HepG2 (cell line): ENCODE results near the gene P2RX3. TPM values are rescaled to one million over a fixed set of nuclear protein-coding genes. Genes with fewer than 3 reads are reported as not detected.

Source experiments
- ERF ChIP-seq: IDR thresholded peaks from 2 replicates; pipeline ENCODE4 v1.6.1; 2018; ENCODE audit warnings: missing biosample characterization, missing genetic modification reagents
- GFI1 ChIP-seq: sonication (generic); formaldehyde crosslinking; IDR thresholded peaks from 2 replicates; pipeline ENCODE4 v1.5.0; 2020; ENCODE audit warnings: missing genetic modification reagents, mild to moderate bottlenecking, borderline replicate concordance
- KDM5B ChIP-seq: sonication (generic); formaldehyde crosslinking; IDR thresholded peaks from 2 replicates; pipeline ENCODE4 v1.4.0; 2020; ENCODE audit warnings: missing genetic modification reagents, mild to moderate bottlenecking, borderline replicate concordance
- LCORL ChIP-seq, 2 experiments: fragments of 450-650 bp in 1 of 2; sonication (generic) in 1 of 2; formaldehyde crosslinking in 1 of 2; IDR thresholded peaks; 2 replicates each; pipeline versions ENCODE4 v1.5.0 to v1.6.1; 2017 to 2020; ENCODE audit warnings: antibody characterized with exemption in 1 of 2, missing genetic modification reagents in 1 of 2
- REL ChIP-seq: sonication (generic); formaldehyde crosslinking; conservative IDR thresholded peaks from 2 replicates; pipeline ENCODE4 v1.8.0; 2022; ENCODE audit warnings: mild to moderate bottlenecking, missing genetic modification reagents, moderate library complexity
- TRIM24 ChIP-seq: sonication (generic); formaldehyde crosslinking; IDR thresholded peaks from 2 replicates; pipeline ENCODE4 v1.8.0; 2022; ENCODE audit warnings: mild to moderate bottlenecking, missing genetic modification reagents
- ZMYM4 ChIP-seq: sonication (generic); formaldehyde crosslinking; IDR thresholded peaks from 2 replicates; pipeline ENCODE4 v1.8.1; 2023; ENCODE audit warnings: mild to moderate bottlenecking, missing genetic modification reagents
- ZNF138 ChIP-seq: sonication (generic); formaldehyde crosslinking; IDR thresholded peaks from 2 replicates; pipeline ENCODE4 v1.5.0; 2020; ENCODE audit warnings: mild to moderate bottlenecking, low read depth, missing genetic modification reagents
- ZNF224 ChIP-seq: sonication (generic); formaldehyde crosslinking; IDR thresholded peaks from 2 replicates; pipeline ENCODE4 v1.5.0; 2020; ENCODE audit warnings: mild to moderate bottlenecking, missing genetic modification reagents
- ZNF292 ChIP-seq: sonication (generic); formaldehyde crosslinking; IDR thresholded peaks from 2 replicates; pipeline ENCODE4 v1.8.1; 2022; ENCODE audit warnings: mild to moderate bottlenecking, low read depth, missing genetic modification reagents, borderline replicate concordance
- ZNF607 ChIP-seq: sonication (generic); formaldehyde crosslinking; IDR thresholded peaks from 2 replicates; pipeline ENCODE4 v1.5.1; 2020; ENCODE audit warnings: missing genetic modification reagents, mild to moderate bottlenecking, borderline replicate concordance
- ZNF766 ChIP-seq: sonication (generic); formaldehyde crosslinking; IDR thresholded peaks from 2 replicates; pipeline ENCODE4 v1.5.0; 2020; ENCODE audit warnings: missing genetic modification reagents, borderline replicate concordance
- polyA plus RNA-seq, 8 experiments: library from polyadenylated mRNA; depleted of rRNA in 3 of 8; stranded (reverse) in 7 of 8; unstranded in 1 of 8; fragments of >200 nt; fragmentation: Illumina TruSeq in 4 of 8; extraction: Trizol in 4 of 8; gene quantifications; 2 replicates each; pipeline versions ENCODE4 v1.2.1 to v1.2.3, GENCODE V29; 2011 to 2016; ENCODE audit warnings: low read depth in 4 of 8, missing spikeins in 1 of 8, mixed read lengths in 1 of 8; ENCODE audit not compliant: insufficient read depth in 1 of 8
- total RNA-seq, 5 experiments: library from RNA; depleted of rRNA; stranded (reverse); fragments of >200 nt; fragmentation: Illumina TruSeq; extraction: Trizol; gene quantifications; 2 replicates each; pipeline ENCODE4 v1.2.3, GENCODE V29; 2016; ENCODE audit warnings: low read depth in 1 of 5
- TF ChIP-seq, protein P1 (sequence below): sonication (generic); formaldehyde crosslinking; IDR thresholded peaks from 2 replicates; pipeline ENCODE4 v1.5.1; 2020; ENCODE audit warnings: mild to moderate bottlenecking, missing genetic modification reagents, borderline replicate concordance
- TF ChIP-seq, protein P2 (sequence below): sonication (generic); formaldehyde crosslinking; IDR thresholded peaks from one replicate; pipeline ENCODE4 v1.5.1; 2020; ENCODE audit warnings: mild to moderate bottlenecking, missing genetic modification reagents; ENCODE audit errors: not compliant biosample characterization

P2RX3 gene
- total and polyA plus RNA-seq, 2 of the 13 experiments (the other 11 are each of a cell fraction or from before 2014, with no cell fraction given): 0.08 TPM; not detected in 1

DNA sequence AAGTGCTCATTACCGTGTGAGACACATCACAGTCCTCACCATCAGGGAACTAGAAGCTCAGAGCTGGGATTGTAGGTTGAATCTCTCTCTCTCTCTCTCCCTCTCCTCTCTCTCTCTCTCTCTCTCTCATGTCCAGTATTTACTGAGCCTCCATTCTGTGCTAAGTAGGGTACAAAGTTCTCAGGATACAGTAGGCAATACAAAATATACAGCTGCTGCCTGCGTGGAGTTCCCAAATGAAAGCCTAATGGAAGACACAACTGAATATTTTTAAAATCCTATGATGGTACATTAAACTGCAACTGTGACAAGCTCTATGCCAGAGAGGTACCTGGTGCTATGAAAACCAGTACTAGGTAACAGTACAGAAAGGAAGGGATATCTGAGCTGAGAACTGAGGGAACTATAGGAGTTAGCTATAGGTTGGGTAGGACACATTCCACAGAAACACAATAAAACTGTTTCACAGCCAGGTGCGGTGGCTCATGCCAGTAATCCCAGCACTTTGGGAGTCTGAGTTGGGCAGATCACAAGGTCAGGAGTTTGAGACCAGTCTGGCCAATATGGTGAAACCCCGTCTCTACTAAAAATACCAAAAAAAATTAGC is 61.9 kb downstream of the P2RX3 start (continued):
- TF ChIP-seq, protein P1, sequence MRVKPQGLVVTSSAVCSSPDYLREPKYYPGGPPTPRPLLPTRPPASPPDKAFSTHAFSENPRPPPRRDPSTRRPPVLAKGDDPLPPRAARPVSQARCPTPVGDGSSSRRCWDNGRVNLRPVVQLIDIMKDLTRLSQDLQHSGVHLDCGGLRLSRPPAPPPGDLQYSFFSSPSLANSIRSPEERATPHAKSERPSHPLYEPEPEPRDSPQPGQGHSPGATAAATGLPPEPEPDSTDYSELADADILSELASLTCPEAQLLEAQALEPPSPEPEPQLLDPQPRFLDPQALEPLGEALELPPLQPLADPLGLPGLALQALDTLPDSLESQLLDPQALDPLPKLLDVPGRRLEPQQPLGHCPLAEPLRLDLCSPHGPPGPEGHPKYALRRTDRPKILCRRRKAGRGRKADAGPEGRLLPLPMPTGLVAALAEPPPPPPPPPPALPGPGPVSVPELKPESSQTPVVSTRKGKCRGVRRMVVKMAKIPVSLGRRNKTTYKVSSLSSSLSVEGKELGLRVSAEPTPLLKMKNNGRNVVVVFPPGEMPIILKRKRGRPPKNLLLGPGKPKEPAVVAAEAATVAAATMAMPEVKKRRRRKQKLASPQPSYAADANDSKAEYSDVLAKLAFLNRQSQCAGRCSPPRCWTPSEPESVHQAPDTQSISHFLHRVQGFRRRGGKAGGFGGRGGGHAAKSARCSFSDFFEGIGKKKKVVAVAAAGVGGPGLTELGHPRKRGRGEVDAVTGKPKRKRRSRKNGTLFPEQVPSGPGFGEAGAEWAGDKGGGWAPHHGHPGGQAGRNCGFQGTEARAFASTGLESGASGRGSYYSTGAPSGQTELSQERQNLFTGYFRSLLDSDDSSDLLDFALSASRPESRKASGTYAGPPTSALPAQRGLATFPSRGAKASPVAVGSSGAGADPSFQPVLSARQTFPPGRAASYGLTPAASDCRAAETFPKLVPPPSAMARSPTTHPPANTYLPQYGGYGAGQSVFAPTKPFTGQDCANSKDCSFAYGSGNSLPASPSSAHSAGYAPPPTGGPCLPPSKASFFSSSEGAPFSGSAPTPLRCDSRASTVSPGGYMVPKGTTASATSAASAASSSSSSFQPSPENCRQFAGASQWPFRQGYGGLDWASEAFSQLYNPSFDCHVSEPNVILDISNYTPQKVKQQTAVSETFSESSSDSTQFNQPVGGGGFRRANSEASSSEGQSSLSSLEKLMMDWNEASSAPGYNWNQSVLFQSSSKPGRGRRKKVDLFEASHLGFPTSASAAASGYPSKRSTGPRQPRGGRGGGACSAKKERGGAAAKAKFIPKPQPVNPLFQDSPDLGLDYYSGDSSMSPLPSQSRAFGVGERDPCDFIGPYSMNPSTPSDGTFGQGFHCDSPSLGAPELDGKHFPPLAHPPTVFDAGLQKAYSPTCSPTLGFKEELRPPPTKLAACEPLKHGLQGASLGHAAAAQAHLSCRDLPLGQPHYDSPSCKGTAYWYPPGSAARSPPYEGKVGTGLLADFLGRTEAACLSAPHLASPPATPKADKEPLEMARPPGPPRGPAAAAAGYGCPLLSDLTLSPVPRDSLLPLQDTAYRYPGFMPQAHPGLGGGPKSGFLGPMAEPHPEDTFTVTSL (CRISPR knock-in tag): peak; percentile 84; the same call in 1 of the 2 replicates
- TF ChIP-seq, protein P2, sequence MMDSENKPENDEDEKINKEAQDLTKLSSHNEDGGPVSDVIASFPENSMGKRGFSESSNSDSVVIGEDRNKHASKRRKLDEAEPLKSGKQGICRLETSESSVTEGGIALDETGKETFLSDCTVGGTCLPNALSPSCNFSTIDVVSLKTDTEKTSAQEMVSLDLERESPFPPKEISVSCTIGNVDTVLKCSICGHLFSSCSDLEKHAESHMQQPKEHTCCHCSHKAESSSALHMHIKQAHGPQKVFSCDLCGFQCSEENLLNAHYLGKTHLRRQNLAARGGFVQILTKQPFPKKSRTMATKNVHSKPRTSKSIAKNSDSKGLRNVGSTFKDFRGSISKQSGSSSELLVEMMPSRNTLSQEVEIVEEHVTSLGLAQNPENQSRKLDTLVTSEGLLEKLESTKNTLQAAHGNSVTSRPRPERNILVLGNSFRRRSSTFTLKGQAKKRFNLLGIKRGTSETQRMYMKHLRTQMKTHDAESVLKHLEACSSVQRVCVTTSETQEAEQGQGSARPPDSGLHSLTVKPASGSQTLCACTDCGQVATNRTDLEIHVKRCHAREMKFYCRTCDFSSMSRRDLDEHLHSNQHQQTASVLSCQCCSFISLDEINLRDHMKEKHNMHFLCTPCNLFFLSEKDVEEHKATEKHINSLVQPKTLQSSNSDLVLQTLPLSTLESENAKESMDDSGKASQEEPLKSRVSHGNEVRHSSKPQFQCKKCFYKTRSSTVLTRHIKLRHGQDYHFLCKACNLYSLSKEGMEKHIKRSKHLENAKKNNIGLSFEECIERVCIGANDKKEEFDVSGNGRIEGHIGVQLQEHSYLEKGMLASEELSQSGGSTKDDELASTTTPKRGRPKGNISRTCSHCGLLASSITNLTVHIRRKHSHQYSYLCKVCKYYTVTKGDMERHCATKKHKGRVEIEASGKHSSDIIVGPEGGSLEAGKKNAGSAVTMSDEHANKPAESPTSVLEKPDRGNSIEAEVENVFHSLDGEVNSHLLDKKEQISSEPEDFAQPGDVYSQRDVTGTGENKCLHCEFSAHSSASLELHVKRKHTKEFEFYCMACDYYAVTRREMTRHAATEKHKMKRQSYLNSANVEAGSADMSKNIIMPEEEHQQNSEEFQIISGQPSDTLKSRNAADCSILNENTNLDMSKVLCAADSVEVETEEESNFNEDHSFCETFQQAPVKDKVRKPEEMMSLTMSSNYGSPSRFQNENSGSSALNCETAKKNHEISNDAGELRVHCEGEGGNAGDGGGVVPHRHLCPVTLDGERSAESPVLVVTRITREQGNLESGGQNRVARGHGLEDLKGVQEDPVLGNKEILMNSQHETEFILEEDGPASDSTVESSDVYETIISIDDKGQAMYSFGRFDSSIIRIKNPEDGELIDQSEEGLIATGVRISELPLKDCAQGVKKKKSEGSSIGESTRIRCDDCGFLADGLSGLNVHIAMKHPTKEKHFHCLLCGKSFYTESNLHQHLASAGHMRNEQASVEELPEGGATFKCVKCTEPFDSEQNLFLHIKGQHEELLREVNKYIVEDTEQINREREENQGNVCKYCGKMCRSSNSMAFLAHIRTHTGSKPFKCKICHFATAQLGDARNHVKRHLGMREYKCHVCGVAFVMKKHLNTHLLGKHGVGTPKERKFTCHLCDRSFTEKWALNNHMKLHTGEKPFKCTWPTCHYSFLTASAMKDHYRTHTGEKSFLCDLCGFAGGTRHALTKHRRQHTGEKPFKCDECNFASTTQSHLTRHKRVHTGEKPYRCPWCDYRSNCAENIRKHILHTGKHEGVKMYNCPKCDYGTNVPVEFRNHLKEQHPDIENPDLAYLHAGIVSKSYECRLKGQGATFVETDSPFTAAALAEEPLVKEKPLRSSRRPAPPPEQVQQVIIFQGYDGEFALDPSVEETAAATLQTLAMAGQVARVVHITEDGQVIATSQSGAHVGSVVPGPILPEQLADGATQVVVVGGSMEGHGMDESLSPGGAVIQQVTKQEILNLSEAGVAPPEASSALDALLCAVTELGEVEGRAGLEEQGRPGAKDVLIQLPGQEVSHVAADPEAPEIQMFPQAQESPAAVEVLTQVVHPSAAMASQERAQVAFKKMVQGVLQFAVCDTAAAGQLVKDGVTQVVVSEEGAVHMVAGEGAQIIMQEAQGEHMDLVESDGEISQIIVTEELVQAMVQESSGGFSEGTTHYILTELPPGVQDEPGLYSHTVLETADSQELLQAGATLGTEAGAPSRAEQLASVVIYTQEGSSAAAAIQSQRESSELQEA (CRISPR knock-in tag): no peak
- peak; percentile 68; the same call in 1 of the 2 replicates for TF ChIP-seq GFI1 (CRISPR knock-in tag)
- no peak for TF ChIP-seq ZNF766 (CRISPR knock-in tag)
- TF ChIP-seq ZNF292 (CRISPR knock-in tag): no peak
- no peak for TF ChIP-seq ZNF607 (CRISPR knock-in tag)
- no peak for TF ChIP-seq REL (CRISPR knock-in tag)
- TF ChIP-seq KDM5B: no peak
- TF ChIP-seq ZNF138 (CRISPR knock-in tag): no peak
- peak; percentile 63 for TF ChIP-seq LCORL (IDR thresholded peaks at IDR 0.05)
- TF ChIP-seq LCORL (CRISPR knock-in tag; IDR thresholded peaks at IDR 0.05): peak; percentile 31; the same call in 1 of the 2 replicates
- no peak for TF ChIP-seq ZNF224 (CRISPR knock-in tag)
- no peak for TF ChIP-seq ERF (CRISPR knock-in tag)
- TF ChIP-seq TRIM24 (CRISPR knock-in tag): no peak
- no peak; the same call in 1 of the 2 replicates for TF ChIP-seq ZMYM4
